IMR-90 (cell line): ENCODE data around the gene CTDSP2. TPM values are rescaled to one million over a fixed set of nuclear protein-coding genes. Genes with fewer than 3 reads are reported as not detected.

Source experiments
- ATAC-seq: fragments of 200-7000 bp; cut with Tn5 transposase; 2 replicates; pipeline ENCODE4 v1.9.1; 2020; ENCODE audit warnings: low read depth, mild to moderate bottlenecking, moderate library complexity
- BruUV-seq: library from RNA; stranded (reverse); fragments of 400-500 nt; replicated peaks from 2 replicates; lab custom pipeline; 2021; lab: Mats Ljungman, UMichigan
- CTCF ChIA-PET: fragments of 300-600 bp; formaldehyde crosslinking; extraction: SDS; loops from one replicate; lab custom pipeline; 2021; ENCODE audit warnings: antibody characterized with exemption; lab: Yijun Ruan, JAX
- POLR2A ChIA-PET: fragments of 300-600 bp; sonication (Branson Sonifier 250); formaldehyde crosslinking; loops from one replicate; lab custom pipeline; 2022; ENCODE audit warnings: antibody characterized with exemption; ENCODE audit not compliant: unreplicated experiment; lab: Charles Lee
- DNase-seq: peaks from one replicate; pipeline ENCODE4 v3.0.0; 2013
- H2AFZ ChIP-seq: replicated peaks from 2 replicates; pipeline ENCODE3; 2013; ENCODE audit warnings: low read length, mild to moderate bottlenecking; ENCODE audit not compliant: poor library complexity
- H2AK5ac ChIP-seq: 2 replicates; pipeline ENCODE4 v1.6.1; 2013; ENCODE audit warnings: low read depth, low read length, inconsistent platforms
- H2AK9ac ChIP-seq: replicated peaks from 2 replicates; pipeline ENCODE3; 2013; ENCODE audit warnings: mild to moderate bottlenecking, low read depth, low read length, moderate library complexity; ENCODE audit not compliant: poor library complexity
- H2BK120ac ChIP-seq: 2 replicates; pipeline ENCODE4 v1.6.1; 2013; ENCODE audit warnings: low read depth, low read length, inconsistent platforms
- H2BK15ac ChIP-seq: 3 replicates; pipeline ENCODE4 v1.6.1; 2013; ENCODE audit warnings: low read depth, low read length, inconsistent platforms
- H2BK20ac ChIP-seq: 2 replicates; pipeline ENCODE4 v1.6.1; 2013; ENCODE audit warnings: low read depth, mild to moderate bottlenecking, inconsistent platforms, low read length, moderate library complexity
- H2BK5ac ChIP-seq: 2 replicates; pipeline ENCODE4 v1.6.1; 2013; ENCODE audit warnings: mild to moderate bottlenecking, low read depth, low read length, inconsistent platforms; ENCODE audit not compliant: poor library complexity, severe bottlenecking
- H3K14ac ChIP-seq: replicated peaks from 2 replicates; pipeline ENCODE4 v1.6.1; 2013; ENCODE audit warnings: low read depth, low read length, inconsistent platforms
- H3K18ac ChIP-seq: 2 replicates; pipeline ENCODE4 v1.6.1; 2013; ENCODE audit warnings: low read depth, low read length, control low read depth
- H3K23ac ChIP-seq: 2 replicates; pipeline ENCODE4 v1.6.1; 2013; ENCODE audit warnings: low read depth, low read length, inconsistent platforms
- H3K27ac ChIP-seq: 2 replicates; pipeline ENCODE4 v1.5.1; 2013; ENCODE audit warnings: mild to moderate bottlenecking, control low read depth, low read length; ENCODE audit not compliant: insufficient read depth
- H3K27me3 ChIP-seq: 2 replicates; pipeline ENCODE4 v1.6.1; 2013; ENCODE audit warnings: low read length; ENCODE audit not compliant: control insufficient read depth, insufficient read depth
- H3K36me3 ChIP-seq: 2 replicates; pipeline ENCODE4 v1.6.1; 2013; ENCODE audit warnings: low read length, mixed read lengths; ENCODE audit not compliant: control insufficient read depth, insufficient read depth
- H3K4ac ChIP-seq: 2 replicates; pipeline ENCODE4 v1.6.1; 2013; ENCODE audit warnings: low read depth, low read length, inconsistent platforms
- H3K4me1 ChIP-seq: 2 replicates; pipeline ENCODE4 v1.6.1; 2013; ENCODE audit warnings: low read length, mixed read lengths; ENCODE audit not compliant: control insufficient read depth, insufficient read depth
- H3K4me2 ChIP-seq: 2 replicates; pipeline ENCODE4 v1.6.1; 2013; ENCODE audit warnings: low read depth, mild to moderate bottlenecking, control low read depth, low read length, moderate library complexity
- H3K4me3 ChIP-seq: 2 replicates; pipeline ENCODE4 v1.5.1; 2013; ENCODE audit warnings: low read depth, mild to moderate bottlenecking, control low read depth, low read length, moderate library complexity; ENCODE audit not compliant: insufficient read depth
- H3K56ac ChIP-seq: 2 replicates; pipeline ENCODE4 v1.6.1; 2013; ENCODE audit warnings: low read length, inconsistent platforms; ENCODE audit not compliant: insufficient read depth; ENCODE audit errors: extremely low read depth
- H3K79me1 ChIP-seq, 2 experiments: 2 replicates each; pipeline ENCODE4 v1.6.1; 2013; ENCODE audit warnings: low read length in 2 of 2, inconsistent platforms in 1 of 2, low read depth in 1 of 2
- H3K9ac ChIP-seq: 2 replicates; pipeline ENCODE4 v1.6.1; 2013; ENCODE audit warnings: low read depth, low read length, control low read depth
- H3K9me1 ChIP-seq: 2 replicates; pipeline ENCODE4 v1.6.1; 2013; ENCODE audit warnings: low read length, inconsistent platforms; ENCODE audit not compliant: insufficient read depth
- H3K9me3 ChIP-seq: 2 replicates; pipeline ENCODE4 v1.6.1; 2013; ENCODE audit warnings: low read length; ENCODE audit not compliant: control insufficient read depth, insufficient read depth
- H4K20me1 ChIP-seq: 2 replicates; pipeline ENCODE4 v1.6.1; 2013; ENCODE audit warnings: low read length, inconsistent platforms; ENCODE audit not compliant: insufficient read depth
- H4K5ac ChIP-seq: 2 replicates; pipeline ENCODE4 v1.6.1; 2013; ENCODE audit warnings: mild to moderate bottlenecking, low read depth, low read length, control low read depth
- H4K8ac ChIP-seq, 2 experiments: 2 replicates each; pipeline ENCODE4 v1.6.1; 2013; ENCODE audit warnings: low read depth in 2 of 2, low read length in 2 of 2, control low read depth in 1 of 2, inconsistent platforms in 1 of 2
- H4K91ac ChIP-seq: 2 replicates; pipeline ENCODE4 v1.6.1; 2013; ENCODE audit warnings: low read depth, low read length, inconsistent platforms; ENCODE audit not compliant: insufficient read depth
- RFX5 ChIP-seq: IDR thresholded peaks from 2 replicates; pipeline ENCODE4 v1.8.0; 2012; ENCODE audit warnings: low read depth, mild to moderate bottlenecking, low read length, moderate library complexity
- WGBS, 2 experiments: methylation state at CpG; one replicate each; pipeline versions ENCODE4 v1.1.5 to v1.1.7; 2013; ENCODE audit warnings: missing lambda C conversion rate in 2 of 2; ENCODE audit not compliant: insufficient read length in 1 of 2; ENCODE audit errors: extremely low coverage in 2 of 2; 5-methylcytosine and 5-hydroxymethylcytosine counted together
- dilution Hi-C: fragments of 300-500 bp; cut with HindIII; formaldehyde crosslinking; loops from one replicate; pipeline ENCODE4 v1.14.3; 2018; ENCODE audit warnings: low sequenced_read_pairs; ENCODE audit not compliant: unreplicated experiment
- in situ Hi-C: fragments of 300-500 bp; cut with MboI; formaldehyde crosslinking; loops from 3 replicates; pipeline ENCODE4 v1.14.3; 2019; ENCODE audit warnings: low sequenced_read_pairs, inconsistent platforms, mixed read lengths
- intact Hi-C: fragments of 100-400 bp; cut with micrococcal nuclease; formaldehyde crosslinking; loops from 2 replicates; pipeline ENCODE4 v1.10.0; 2022
- polyA plus RNA-seq, 3 experiments: library from polyadenylated mRNA; depleted of rRNA; stranded (reverse); fragments of >200 nt; gene quantifications; 2 replicates each; pipeline ENCODE4 v1.2.3, GENCODE V29; 2012; ENCODE audit warnings: low replicate concordance in 1 of 3
- total RNA-seq: library from RNA; depleted of rRNA; stranded (reverse); fragments of >200 nt; gene quantifications from 2 replicates; pipeline ENCODE4 v1.2.3, GENCODE V29; 2012

Gene CTDSP2
- total and polyA plus RNA-seq, 2 of the 4 experiments (the other 2 are of a cell fraction) = 114 to 156 TPM

DNA sequence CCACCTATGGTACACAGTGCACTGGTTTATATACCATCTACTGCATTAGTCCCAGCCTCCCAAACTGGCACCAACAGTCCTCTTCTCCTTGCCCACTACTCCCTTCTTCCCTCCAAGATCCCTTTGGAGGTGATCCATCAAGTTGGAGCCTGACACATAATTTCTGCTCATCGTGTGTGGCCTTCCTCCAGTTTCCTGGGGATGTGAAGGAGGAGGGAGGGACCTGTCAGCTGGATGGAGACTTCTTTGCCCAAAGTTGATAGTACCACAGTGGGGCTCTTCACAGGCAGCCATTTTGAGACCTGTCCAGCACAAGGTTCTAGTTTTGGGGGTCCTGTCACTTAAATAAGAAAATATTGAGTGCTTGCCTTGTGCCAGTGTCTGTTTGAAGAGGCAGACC lies 17.1 kb upstream of the CTDSP2 start:
- intact Hi-C loops (loop anchor here (2.0 kb wide), 2 partner anchors 19 to 25 kb away; no protein-coding TSS in a partner anchor), dilution Hi-C loops (no loop called here), in situ Hi-C loops (no loop called here)
- Histone ChIP-seq H3K79me1 (peaks cover 4 to 13% of the 10 kb centered on the region in 2 experiments), H2AFZ (peak overlapping the region; percentile 38), H3K36me3 (no peaks in the 10 kb centered on the region), H4K8ac (peak overlapping the region in 1 of 2 experiments; percentile 43; a peak in 2 of 4 replicates), H3K9me1 (peaks cover 20% of the 10 kb centered on the region), H2BK15ac (peak overlapping the region; percentile 89), H3K27me3 (no peaks in the 10 kb centered on the region), H2BK120ac (peak overlapping the region; percentile 44; the same call in 1 of the 2 replicates), H2AK9ac (peak overlapping the region; percentile 44), H3K9me3 (no peaks in the 10 kb centered on the region), H3K9ac (no peak overlapping the region), H3K4me3 (no peak overlapping the region), H4K91ac (peak overlapping the region; percentile 30), H2BK5ac (no peak overlapping the region), H4K5ac (no peak overlapping the region; the same call in 1 of the 2 replicates), H3K4me1 (peaks cover 20% of the 10 kb centered on the region), H3K56ac (no peak overlapping the region), H3K23ac (0 out of 2 replicates have a peak overlapping the region, but pooled peaks have one; percentile 23), H3K14ac (peak overlapping the region; percentile 12; the same call in 1 of the 2 replicates), H3K4ac (peak overlapping the region; percentile 48), H3K18ac (peak overlapping the region; percentile 2; the same call in 1 of the 2 replicates), H3K4me2 (no peak overlapping the region), H2BK20ac (peak overlapping the region; percentile 34; the same call in 1 of the 2 replicates), H3K27ac (peak overlapping the region; percentile 15; the same call in 1 of the 2 replicates), H2AK5ac (peak overlapping the region; percentile 83), H4K20me1 (no peaks in the 10 kb centered on the region)
- no peak for TF ChIP-seq RFX5
- no peak for DNase-seq
- ChIA-PET POLR2A (interaction anchor here (1.5 to 2.6 kb wide), 2 partner anchors 17 to 30 kb away, joined by 7 to 12 read pairs; partner anchors contain the start of gene CTDSP2), CTCF (interaction anchor here (1.3 to 1.4 kb wide), 2 partner anchors 19 to 27 kb away, joined by 3 to 4 read pairs; no protein-coding TSS in a partner anchor)
- no TSS peak for BruUV-seq
- ATAC-seq = no peak
- WGBS, 2 experiments = no CpG with 5 or more reads among the region's 1 CpG
